ENCODE results near the gene P2RY2. TPM values are rescaled to one million over a fixed set of nuclear protein-coding genes. Genes with fewer than 3 reads are reported as not detected.
A peak's percentile ranks its signal among the peaks of the same experiment; 100 is the strongest.

Gene P2RY2
- total RNA-seq, 3 donors from 2014 or later = 7.6 to 20.6 (median 14.5) TPM

- Histone ChIP-seq H3K36me3 (ENCODE audit: low read depth) (no peaks in the 10 kb centered on the region), H3K4me3 (no peak overlapping the region), H3K9me3 (no peaks in the 10 kb centered on the region), H3K4me1 (ENCODE audit: low read depth) (peaks cover 34% of the 10 kb centered on the region)
- DNase-seq (peak in 1 of 3 donors; percentile 31), ATAC-seq (peak; percentile 18)
- no peak for TF ChIP-seq CTCF (IDR thresholded peaks at IDR 0.05)
- intact Hi-C loops (cut with DNase I, micrococcal nuclease) = no loop called here
Measured at GRCh38 chr11:73193251-73194033, 24.6 kb upstream of the P2RY2 start.

GRCh38 chr11:73194034-73194507 lies 24.0 kb upstream of the P2RY2 start:
- DNase-seq = peak in 1 of 3 donors; percentile 37
- Histone ChIP-seq H3K4me1 (ENCODE audit: low read depth) (peaks cover 34% of the 10 kb centered on the region), H3K9me3 (no peaks in the 10 kb centered on the region), H3K36me3 (ENCODE audit: low read depth) (no peaks in the 10 kb centered on the region), H3K4me3 (no peak overlapping the region)
- intact Hi-C loops (cut with DNase I, micrococcal nuclease) = no loop called here
- TF ChIP-seq CTCF (IDR thresholded peaks at IDR 0.05) = no peak
- ATAC-seq = no peak

- no peak for TF ChIP-seq CTCF (IDR thresholded peaks at IDR 0.05)
- intact Hi-C loops (cut with DNase I, micrococcal nuclease) = no loop called here
- peak; percentile 89 for ATAC-seq
- DNase-seq = peak; percentile 88 to 91 (median 89)
- Histone ChIP-seq H3K4me3 (no peak overlapping the region), H3K4me1 (ENCODE audit: low read depth) (peaks cover 34% of the 10 kb centered on the region), H3K9me3 (no peaks in the 10 kb centered on the region), H3K36me3 (ENCODE audit: low read depth) (no peaks in the 10 kb centered on the region)
Measured at GRCh38 chr11:73194593-73194992, 23.5 kb upstream of the P2RY2 start.

- Histone ChIP-seq H3K4me1 (ENCODE audit: low read depth) (peaks cover 34% of the 10 kb centered on the region), H3K4me3 (no peak overlapping the region), H3K36me3 (ENCODE audit: low read depth) (no peaks in the 10 kb centered on the region), H3K9me3 (no peaks in the 10 kb centered on the region)
- TF ChIP-seq CTCF (IDR thresholded peaks at IDR 0.05) = no peak
- peak in 2 of 3 donors; percentile 56 to 64 for DNase-seq
- peak; percentile 78 for ATAC-seq
- intact Hi-C loops (cut with DNase I, micrococcal nuclease) = no loop called here
Measured at GRCh38 chr11:73195191-73196007, 22.7 kb upstream of the P2RY2 start.

GRCh38 chr11:73196576-73196975 lies 21.5 kb upstream of the P2RY2 start:
- Histone ChIP-seq H3K9me3 (no peaks in the 10 kb centered on the region), H3K4me1 (ENCODE audit: low read depth) (peaks cover 41% of the 10 kb centered on the region), H3K36me3 (ENCODE audit: low read depth) (no peaks in the 10 kb centered on the region), H3K4me3 (no peak overlapping the region)
- DNase-seq = peak in 1 of 3 donors; percentile 18
- intact Hi-C loops (cut with DNase I, micrococcal nuclease) = no loop called here
- no peak for ATAC-seq
- TF ChIP-seq CTCF (IDR thresholded peaks at IDR 0.05) = no peak

All from mucosa of descending colon (tissue), 3 donors.